K562 (cell line): ENCODE results near the gene HSPA4L. TPM values are rescaled to one million over a fixed set of nuclear protein-coding genes. Genes with fewer than 3 reads are reported as not detected.

ENCODE experiments used
- ARID3A ChIP-seq: IDR thresholded peaks from 2 replicates; pipeline ENCODE4 v1.6.1; 2012; ENCODE audit warnings: low read depth, low read length, improper control_type of control experiment, borderline replicate concordance
- ESRRB ChIP-seq: fragments of 250-450 bp; sonication (Bioruptor Pico); IDR thresholded peaks from 2 replicates; pipeline ENCODE4 v1.5.0; 2020; ENCODE audit warnings: mild to moderate bottlenecking, moderate library complexity, borderline replicate concordance
- GATAD2B ChIP-seq: fragments of 450-650 bp; IDR thresholded peaks from 2 replicates; pipeline ENCODE4 v1.6.1; 2017; ENCODE audit warnings: mild to moderate bottlenecking, borderline replicate concordance
- KLF1 ChIP-seq: fragments of 450-650 bp; IDR thresholded peaks from 2 replicates; pipeline ENCODE4 v1.6.1; 2016; ENCODE audit warnings: missing genetic modification characterization, missing compliant biosample characterization
- MAFK ChIP-seq: IDR thresholded peaks from 2 replicates; pipeline ENCODE4 v1.6.1; 2011; ENCODE audit warnings: low read length, improper control_type of control experiment
- NCOA1 ChIP-seq: fragments of 450-650 bp; IDR thresholded peaks from 2 replicates; pipeline ENCODE4 v1.6.1; 2016; ENCODE audit warnings: low read depth
- NFRKB ChIP-seq: fragments of 450-650 bp; IDR thresholded peaks from 2 replicates; pipeline ENCODE4 v1.6.1; 2016; ENCODE audit warnings: low read depth
- RAD21 ChIP-seq, 2 experiments: fragments of 250-450 bp in 1 of 2; fragments of 450-650 bp in 1 of 2; sonication (Bioruptor Pico) in 1 of 2; formaldehyde crosslinking in 1 of 2; IDR thresholded peaks in 1 of 2; conservative IDR thresholded peaks in 1 of 2; 2 replicates each; pipeline versions ENCODE4 v1.4.0 to v1.8.0; 2020 to 2022; ENCODE audit warnings: mild to moderate bottlenecking in 2 of 2, moderate library complexity in 1 of 2
- REST ChIP-seq, 2 experiments: fragments of 450-650 bp; formaldehyde crosslinking in 1 of 2; IDR thresholded peaks; 2 replicates each; pipeline versions ENCODE4 v1.4.0 to v1.6.1; 2014 to 2020; ENCODE audit warnings: mild to moderate bottlenecking in 2 of 2, borderline replicate concordance in 1 of 2, low read depth in 1 of 2
- SFPQ ChIP-seq: fragments of 200-400 bp; formaldehyde crosslinking; IDR thresholded peaks from 2 replicates; pipeline ENCODE4 v1.6.1; 2017; ENCODE audit warnings: mild to moderate bottlenecking, low read depth, low read length, moderate library complexity
- ZFP1 ChIP-seq: fragments of 450-650 bp; formaldehyde crosslinking; IDR thresholded peaks from 2 replicates; pipeline ENCODE4 v1.4.0; 2020; ENCODE audit warnings: mild to moderate bottlenecking, mixed read lengths
- ZFP36 ChIP-seq: fragments of 150-350 bp; IDR thresholded peaks from 2 replicates; pipeline ENCODE4 v1.6.1; 2018; ENCODE audit warnings: low read length, low read depth; ENCODE audit not compliant: partially characterized antibody
- ZNF561 ChIP-seq: fragments of 450-650 bp; formaldehyde crosslinking; conservative IDR thresholded peaks from 2 replicates; pipeline ENCODE4 v1.4.0; 2020; ENCODE audit warnings: mild to moderate bottlenecking, moderate library complexity
- polyA plus RNA-seq, 8 experiments: library from polyadenylated mRNA; depleted of rRNA in 4 of 8; stranded (reverse) in 5 of 8; unstranded in 3 of 8; fragments of >200 nt; fragmentation: Nextera tagmentation in 2 of 8; fragmentation: Illumina TruSeq in 1 of 8; extraction: Ambion mirVana in 2 of 8; extraction: Trizol in 1 of 8; gene quantifications; 2 replicates each; pipeline versions ENCODE4 v1.2.1 to v1.2.3, GENCODE V29; 2011 to 2014; ENCODE audit warnings: inconsistent platforms in 1 of 8, missing spikeins in 1 of 8
- total RNA-seq, 7 experiments: library from RNA; depleted of rRNA in 6 of 7; stranded (reverse); fragments of >200 nt in 6 of 7; fragmentation: Illumina TruSeq in 2 of 7; extraction: Trizol in 2 of 7; gene quantifications; 2 replicates each; pipeline versions ENCODE4 v1.2.1 to v1.2.3, GENCODE V29; 2011 to 2021; ENCODE audit warnings: low replicate concordance in 1 of 7

Gene HSPA4L
- total and polyA plus RNA-seq, 9 of the 15 experiments (the other 6 are each of a cell fraction or from before 2014, with no cell fraction given): 12.3 to 37.0 (median 21.7) TPM

DNA sequence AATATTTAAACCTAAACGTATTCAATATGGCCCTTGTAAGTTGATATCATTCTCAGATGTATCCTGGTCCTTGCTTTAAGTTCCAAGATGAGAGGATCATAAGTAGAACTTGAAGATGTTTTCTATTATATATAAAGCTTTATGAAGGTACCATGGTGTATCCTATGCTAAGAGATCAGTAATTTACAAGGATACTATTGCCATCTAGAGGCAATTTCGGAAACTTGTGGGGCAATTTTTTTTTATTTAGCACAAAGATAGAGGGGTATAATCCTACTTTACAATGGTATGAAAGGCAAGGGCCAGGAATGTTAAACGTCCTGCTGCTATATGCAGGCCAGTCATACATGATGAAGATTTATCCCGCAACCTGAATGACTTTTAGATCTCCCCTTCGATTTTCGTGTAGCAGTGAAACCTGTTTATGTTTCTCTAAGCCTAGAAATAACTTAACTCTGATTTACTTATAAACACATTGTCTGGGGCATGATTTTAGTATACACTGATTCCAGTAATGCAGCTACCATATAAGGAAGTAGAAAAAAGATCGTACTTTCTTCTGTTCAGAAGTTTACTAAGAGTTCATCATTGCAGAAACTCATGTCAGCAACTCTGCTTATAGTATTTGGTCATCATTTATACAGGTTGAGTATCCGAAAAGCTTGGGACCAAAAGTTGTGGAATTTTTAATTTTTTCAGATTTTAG lies 49.3 kb upstream of the HSPA4L start (continued):
- peak; percentile 64; the same call in 1 of the 2 replicates for TF ChIP-seq REST (IDR thresholded peaks at IDR 0.05; ENCODE audit: borderline replicate concordance)
- no peak for TF ChIP-seq REST (CRISPR knock-in tag; IDR thresholded peaks at IDR 0.05; ENCODE audit: low read depth)
- no peak for TF ChIP-seq MAFK
- TF ChIP-seq ZFP36: no peak
- no peak for TF ChIP-seq NCOA1
- peak; percentile 56; the same call in 1 of the 2 replicates for TF ChIP-seq ARID3A
- 0 out of 2 replicates have a peak, but pooled peaks have one; percentile 36 for TF ChIP-seq GATAD2B
- peak; percentile 63 to 81 for TF ChIP-seq RAD21 (CRISPR knock-in tag; conservative IDR thresholded peaks at IDR 0.05 in 1 of 2, IDR thresholded peaks at IDR 0.05 in 1 of 2)
- no peak for TF ChIP-seq NFRKB
- TF ChIP-seq ZNF561 (CRISPR knock-in tag): no peak
- TF ChIP-seq ESRRB (CRISPR knock-in tag): no peak
- TF ChIP-seq KLF1 (tag): no peak
- no peak for TF ChIP-seq ZFP1 (CRISPR knock-in tag)
- TF ChIP-seq SFPQ: no peak
